Measurements from ENCODE around the gene SULT2B1. TPM values are rescaled to one million over a fixed set of nuclear protein-coding genes. Genes with fewer than 3 reads are reported as not detected.

The SULT2B1 gene
- total RNA-seq, 1 donor from 2014 or later, result 1.6 TPM

DNA sequence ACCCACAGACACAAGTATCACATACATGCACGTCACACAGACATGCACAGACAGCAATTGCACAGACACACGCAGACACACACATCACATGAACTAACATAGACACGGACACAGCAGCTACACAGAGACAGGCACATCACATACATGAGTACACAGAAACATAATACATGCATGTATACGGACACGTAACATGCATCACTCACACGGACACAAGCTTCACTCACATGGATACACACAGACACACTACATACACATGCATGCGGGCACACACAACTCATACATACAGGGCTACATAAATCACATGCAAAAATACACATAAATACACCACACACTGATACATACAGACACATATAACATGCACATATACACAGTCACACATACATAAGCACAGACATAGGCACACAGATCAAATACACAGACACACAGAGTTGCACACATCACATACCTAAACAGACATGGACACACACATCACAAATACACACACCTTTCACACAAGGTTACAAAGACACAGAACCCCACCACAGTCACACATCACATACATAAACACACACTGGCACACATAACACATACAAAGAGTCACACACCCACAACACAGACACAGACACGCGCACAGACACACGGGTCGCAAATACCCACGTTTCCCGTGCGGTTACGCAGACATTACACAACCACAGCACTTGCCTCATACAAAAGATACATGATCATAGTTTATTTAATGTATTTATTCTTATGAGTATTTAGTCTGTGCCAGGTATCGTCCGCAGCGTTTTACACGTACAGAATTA, 39.3 kb upstream of the SULT2B1 start:
- H3K27ac ChIP-seq, result no peak overlapping the region
- H2AFZ ChIP-seq (replicated peaks), result no peak overlapping the region
- Mint-ChIP-seq H3K36me3 (no peaks in the 10 kb centered on the region), H3K27ac (no peak overlapping the region), H3K4me3 (no peak overlapping the region), H3K4me1 (peaks cover 30% of the 10 kb centered on the region), H3K9me3 (no peaks in the 10 kb centered on the region), H3K27me3 (ENCODE audit: insufficient read depth, low read depth) (peaks cover 12% of the 10 kb centered on the region)
- TF ChIP-seq EZH2 (IDR thresholded peaks at IDR 0.05) (no peak), EZH2phosphoT487 (IDR thresholded peaks at IDR 0.05) (no peak)
- TF ChIP-seq, protein P1, sequence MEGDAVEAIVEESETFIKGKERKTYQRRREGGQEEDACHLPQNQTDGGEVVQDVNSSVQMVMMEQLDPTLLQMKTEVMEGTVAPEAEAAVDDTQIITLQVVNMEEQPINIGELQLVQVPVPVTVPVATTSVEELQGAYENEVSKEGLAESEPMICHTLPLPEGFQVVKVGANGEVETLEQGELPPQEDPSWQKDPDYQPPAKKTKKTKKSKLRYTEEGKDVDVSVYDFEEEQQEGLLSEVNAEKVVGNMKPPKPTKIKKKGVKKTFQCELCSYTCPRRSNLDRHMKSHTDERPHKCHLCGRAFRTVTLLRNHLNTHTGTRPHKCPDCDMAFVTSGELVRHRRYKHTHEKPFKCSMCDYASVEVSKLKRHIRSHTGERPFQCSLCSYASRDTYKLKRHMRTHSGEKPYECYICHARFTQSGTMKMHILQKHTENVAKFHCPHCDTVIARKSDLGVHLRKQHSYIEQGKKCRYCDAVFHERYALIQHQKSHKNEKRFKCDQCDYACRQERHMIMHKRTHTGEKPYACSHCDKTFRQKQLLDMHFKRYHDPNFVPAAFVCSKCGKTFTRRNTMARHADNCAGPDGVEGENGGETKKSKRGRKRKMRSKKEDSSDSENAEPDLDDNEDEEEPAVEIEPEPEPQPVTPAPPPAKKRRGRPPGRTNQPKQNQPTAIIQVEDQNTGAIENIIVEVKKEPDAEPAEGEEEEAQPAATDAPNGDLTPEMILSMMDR (IDR thresholded peaks at IDR 0.05), result no peak
- no peaks in the 10 kb centered on the region for H4K20me1 ChIP-seq (ENCODE audit: low read depth)
- H3K9ac ChIP-seq, result no peak overlapping the region
- peak overlapping the region; percentile 81 for H3K4me3 ChIP-seq
- H3F3A ChIP-seq (ENCODE audit: low read depth), result peaks cover 30% of the 10 kb centered on the region
- H3K27me3 ChIP-seq, result peaks cover 30% of the 10 kb centered on the region
- peak overlapping the region; percentile 91 for H3K4me2 ChIP-seq
- peak; percentile 1 for DNase-seq (ENCODE audit: low spot score)
- H3K79me2 ChIP-seq (ENCODE audit: low read depth), result no peaks in the 10 kb centered on the region
- H3K36me3 ChIP-seq, result no peaks in the 10 kb centered on the region
- no peaks in the 10 kb centered on the region for H3K4me1 ChIP-seq
- no peaks in the 10 kb centered on the region for H3K9me3 ChIP-seq (ENCODE audit: low read depth)

DNA sequence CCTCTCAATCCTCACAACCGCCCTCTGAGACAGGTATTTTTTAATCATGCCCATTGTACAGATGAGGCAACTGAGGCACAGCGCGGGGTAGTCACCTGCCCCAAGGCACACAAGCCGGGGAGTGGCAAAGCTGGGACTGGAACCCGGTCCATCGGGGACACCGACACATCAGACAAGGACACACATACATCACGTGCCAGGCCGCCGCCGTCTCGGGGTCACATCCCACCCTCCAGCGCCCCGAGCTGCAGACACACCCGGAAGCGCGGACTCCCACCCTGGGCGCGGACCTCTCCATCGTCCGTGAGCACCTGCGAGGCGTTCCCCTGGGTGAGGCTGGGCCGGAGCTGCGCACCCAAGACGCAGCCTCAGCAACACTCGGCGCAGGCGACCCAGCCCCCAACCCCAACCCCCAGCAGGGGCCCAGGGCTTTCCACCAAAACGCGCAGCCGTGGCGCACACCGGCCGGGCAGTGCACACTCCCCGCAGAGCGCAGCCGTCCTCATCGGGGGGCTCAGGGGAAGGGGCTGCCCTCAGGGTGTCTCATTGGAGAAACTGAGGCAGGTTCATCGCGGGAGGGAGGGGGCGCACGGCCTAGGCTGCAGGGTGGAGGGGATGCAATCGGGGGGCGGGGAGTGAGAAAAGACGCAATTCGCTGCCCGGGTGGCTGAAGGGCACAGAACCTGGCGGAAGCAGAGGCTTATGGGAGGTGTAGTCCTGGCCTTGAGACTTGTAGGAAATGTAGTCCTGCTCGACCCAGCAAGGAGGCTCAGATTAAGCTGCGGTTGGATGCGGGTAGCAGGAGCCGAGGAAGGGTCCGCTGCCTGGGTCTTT, 38.5 kb upstream of the SULT2B1 start:
- Mint-ChIP-seq H3K27ac (peak overlapping the region; percentile 37), H3K4me1 (peaks cover 36% of the 10 kb centered on the region), H3K9me3 (no peaks in the 10 kb centered on the region), H3K36me3 (no peaks in the 10 kb centered on the region), H3K4me3 (no peak overlapping the region), H3K27me3 (ENCODE audit: insufficient read depth, low read depth) (peaks cover 9% of the 10 kb centered on the region)
- Histone ChIP-seq H3K9me3 (ENCODE audit: low read depth) (no peaks in the 10 kb centered on the region), H3K27me3 (peaks cover 30% of the 10 kb centered on the region), H3K79me2 (ENCODE audit: low read depth) (no peaks in the 10 kb centered on the region), H3K36me3 (no peaks in the 10 kb centered on the region), H3K4me1 (no peaks in the 10 kb centered on the region), H3K4me2 (peak overlapping the region; percentile 91), H3K27ac (no peak overlapping the region), H3K4me3 (peak overlapping the region; percentile 81), H3F3A (ENCODE audit: low read depth) (peaks cover 34% of the 10 kb centered on the region), H2AFZ (replicated peaks) (peak overlapping the region; percentile 98), H4K20me1 (ENCODE audit: low read depth) (no peaks in the 10 kb centered on the region), H3K9ac (no peak overlapping the region)
- DNase-seq (ENCODE audit: low spot score), result peak; percentile 92
- TF ChIP-seq EZH2 (IDR thresholded peaks at IDR 0.05) (no peak), EZH2phosphoT487 (IDR thresholded peaks at IDR 0.05) (no peak)
- TF ChIP-seq, protein P1 (IDR thresholded peaks at IDR 0.05), result no peak

DNA sequence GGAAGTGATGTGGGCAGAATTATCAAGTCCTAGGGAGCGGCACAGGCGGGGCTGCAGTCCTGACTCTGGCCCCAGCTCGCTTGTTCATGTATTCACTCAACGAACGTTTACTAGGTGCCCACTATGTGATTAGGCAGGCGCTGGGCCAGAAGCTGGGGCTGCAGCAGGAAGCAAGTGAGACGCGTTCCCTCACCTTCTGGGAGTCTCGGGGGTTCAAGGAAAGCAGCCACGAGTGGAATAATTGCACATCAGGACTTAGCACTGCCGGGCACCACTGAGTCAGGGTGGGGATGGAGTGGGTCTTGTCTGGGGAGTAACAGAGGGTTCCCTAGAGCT, 37.9 kb upstream of the SULT2B1 start:
- no peaks in the 10 kb centered on the region for H3K79me2 ChIP-seq (ENCODE audit: low read depth)
- no peaks in the 10 kb centered on the region for H3K36me3 Mint-ChIP-seq
- no peak overlapping the region for H3K27ac ChIP-seq
- H3K4me3 Mint-ChIP-seq, result no peak overlapping the region
- H3K36me3 ChIP-seq, result no peaks in the 10 kb centered on the region
- H4K20me1 ChIP-seq (ENCODE audit: low read depth), result no peaks in the 10 kb centered on the region
- no peaks in the 10 kb centered on the region for H3K9me3 Mint-ChIP-seq
- TF ChIP-seq EZH2phosphoT487 (IDR thresholded peaks at IDR 0.05) (no peak), EZH2 (IDR thresholded peaks at IDR 0.05) (no peak)
- TF ChIP-seq, protein P1 (IDR thresholded peaks at IDR 0.05), result no peak
- H3K4me1 Mint-ChIP-seq, result peaks cover 39% of the 10 kb centered on the region
- H3K9ac ChIP-seq, result no peak overlapping the region
- peaks cover 34% of the 10 kb centered on the region for H3F3A ChIP-seq (ENCODE audit: low read depth)
- H3K27ac Mint-ChIP-seq, result peak overlapping the region; percentile 37
- H3K9me3 ChIP-seq (ENCODE audit: low read depth), result no peaks in the 10 kb centered on the region
- peaks cover 9% of the 10 kb centered on the region for H3K27me3 Mint-ChIP-seq (ENCODE audit: insufficient read depth, low read depth)
- peaks cover 30% of the 10 kb centered on the region for H3K27me3 ChIP-seq
- H3K4me3 ChIP-seq, result peak overlapping the region; percentile 81
- H3K4me1 ChIP-seq, result no peaks in the 10 kb centered on the region
- H2AFZ ChIP-seq (replicated peaks), result peak overlapping the region; percentile 76
- no peak for DNase-seq (ENCODE audit: low spot score)
- peak overlapping the region; percentile 91 for H3K4me2 ChIP-seq
